Duodenal mucosa (tissue), 2 donors: ENCODE data around the gene MSX2.
A peak's percentile ranks its signal among the peaks of the same experiment; 100 is the strongest.

Experiments
- H3K27ac ChIP-seq: one replicate; pipeline ENCODE4 v1.7.0; 2013; ENCODE audit warnings: low read depth, low read length
- H3K27me3 ChIP-seq, 2 donors: one replicate each; pipeline ENCODE4 v1.7.0; 2013; ENCODE audit warnings: low read length in 2 of 2, control low read depth in 1 of 2; ENCODE audit not compliant: insufficient read depth in 2 of 2, control insufficient read depth in 1 of 2
- H3K36me3 ChIP-seq, 2 donors: one replicate each; pipeline ENCODE4 v1.7.0; 2013; ENCODE audit warnings: low read length in 2 of 2, control low read depth in 1 of 2; ENCODE audit not compliant: insufficient read depth in 2 of 2, control insufficient read depth in 1 of 2
- H3K4me1 ChIP-seq, 2 donors: one replicate each; pipeline ENCODE4 v1.7.0; 2013; ENCODE audit warnings: low read length in 2 of 2, control low read depth in 1 of 2; ENCODE audit not compliant: insufficient read depth in 2 of 2, control insufficient read depth in 1 of 2
- H3K4me3 ChIP-seq, 2 donors: one replicate each; pipeline ENCODE4 v1.7.0; 2013; ENCODE audit warnings: low read length in 2 of 2, low read depth in 1 of 2
- H3K9ac ChIP-seq, 2 donors: one replicate each; pipeline ENCODE4 v1.7.0; 2013; ENCODE audit warnings: low read length in 2 of 2, low read depth in 1 of 2
- H3K9me3 ChIP-seq, 2 donors: one replicate each; pipeline ENCODE4 v1.7.0; 2013; ENCODE audit warnings: low read length in 2 of 2, control low read depth in 1 of 2; ENCODE audit not compliant: control insufficient read depth in 1 of 2

MSX2 gene

GRCh38 chr5:174692982-174693422, 31.4 kb upstream of the MSX2 start:
- peaks cover 45 to 56% of the 10 kb centered on the region in 2 donors for H3K27me3 ChIP-seq
- peak overlapping the region in 1 of 2 donors; percentile 39 for H3K4me3 ChIP-seq

GRCh38 chr5:174693697-174694385, 30.5 kb upstream of the MSX2 start:
- Histone ChIP-seq H3K9ac (no peak overlapping the region), H3K4me3 (no peak overlapping the region), H3K4me1 (peaks cover 9 to 11% of the 10 kb centered on the region in 2 donors), H3K27me3 (peaks cover 37 to 48% of the 10 kb centered on the region in 2 donors), H3K9me3 (no peaks in the 10 kb centered on the region), H3K27ac (no peak overlapping the region), H3K36me3 (no peaks in the 10 kb centered on the region)

More at GRCh38 chr5:174692982-174693422, 31.4 kb upstream of the MSX2 start:
- Histone ChIP-seq H3K9ac (no peak overlapping the region), H3K4me1 (peaks cover 9 to 11% of the 10 kb centered on the region in 2 donors), H3K9me3 (no peaks in the 10 kb centered on the region), H3K27ac (no peak overlapping the region), H3K36me3 (no peaks in the 10 kb centered on the region)

DNA sequence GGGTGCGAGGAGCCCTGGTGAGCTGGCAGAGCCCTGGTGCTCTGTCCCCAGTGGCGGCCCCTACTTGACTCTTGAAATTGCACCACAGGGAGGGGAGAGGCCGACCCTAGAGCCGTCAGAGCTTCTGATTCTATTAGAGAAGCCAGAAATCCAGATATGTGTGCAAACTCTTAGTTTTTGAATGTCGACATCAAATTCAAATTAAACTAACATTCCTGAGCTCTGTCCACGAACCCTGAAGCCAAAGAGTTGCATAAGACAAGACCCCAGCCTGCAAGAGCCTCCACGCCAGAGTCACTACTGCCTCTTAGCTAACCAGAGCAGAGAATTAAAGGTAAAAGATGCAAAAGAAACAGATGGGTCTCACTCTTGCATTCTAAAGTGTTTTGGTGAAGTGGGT, 29.8 kb upstream of the MSX2 start:
- Histone ChIP-seq H3K27me3 (peaks cover 32 to 41% of the 10 kb centered on the region in 2 donors), H3K4me1 (peaks cover 9 to 11% of the 10 kb centered on the region in 2 donors), H3K36me3 (no peaks in the 10 kb centered on the region), H3K4me3 (no peak overlapping the region), H3K9ac (no peak overlapping the region), H3K9me3 (no peaks in the 10 kb centered on the region), H3K27ac (no peak overlapping the region)

DNA sequence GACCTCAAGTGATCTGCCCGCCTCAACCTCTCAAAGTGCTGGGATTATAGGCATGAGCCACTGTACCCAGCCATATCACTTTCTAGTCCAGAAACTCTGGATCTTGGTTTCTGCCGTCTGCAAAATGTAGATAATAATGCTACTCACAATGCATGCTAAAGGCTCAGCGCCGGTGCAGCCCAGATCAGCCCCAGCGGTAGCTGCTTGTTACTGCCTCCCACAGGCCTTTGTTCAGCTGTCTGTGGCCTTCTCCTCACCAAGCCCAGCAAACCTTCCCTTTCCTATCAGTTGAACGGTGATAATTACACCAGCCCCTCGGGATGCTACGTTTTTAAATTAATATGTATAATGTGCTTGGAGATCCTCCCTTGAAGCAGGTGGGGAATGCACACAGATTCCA, 26.2 kb upstream of the MSX2 start:
- Histone ChIP-seq H3K27me3 (peaks cover 11 to 17% of the 10 kb centered on the region in 2 donors), H3K9ac (no peak overlapping the region), H3K4me1 (peaks cover 0 to under 1% of the 10 kb centered on the region in 2 donors)

DNA sequence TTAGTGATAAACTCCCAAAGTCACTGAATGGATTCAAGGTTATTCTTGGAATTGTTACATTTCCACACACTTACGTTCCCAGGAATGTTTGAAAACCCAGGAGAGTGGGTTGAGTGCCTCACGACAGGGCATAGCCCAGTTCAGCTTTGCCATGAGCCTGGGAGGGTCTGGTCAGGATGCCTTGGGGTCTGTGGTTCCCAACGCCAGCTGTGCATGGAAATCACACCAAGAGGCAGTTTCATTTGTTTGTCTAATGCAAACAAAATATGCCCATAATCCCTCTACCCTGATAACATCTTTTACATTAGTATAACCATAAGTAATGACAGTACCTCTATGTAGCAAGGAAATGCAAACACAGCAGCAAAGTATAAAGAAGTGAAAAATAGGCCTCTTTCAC, 25.3 kb upstream of the MSX2 start:
- H3K9ac ChIP-seq = no peak overlapping the region
- H3K36me3 ChIP-seq = no peaks in the 10 kb centered on the region
- H3K27me3 ChIP-seq = peaks cover 8 to 11% of the 10 kb centered on the region in 2 donors
- no peaks in the 10 kb centered on the region for H3K4me1 ChIP-seq
- H3K9me3 ChIP-seq = no peaks in the 10 kb centered on the region
- no peak overlapping the region for H3K4me3 ChIP-seq
- no peak overlapping the region for H3K27ac ChIP-seq

More for the DNA sequence above, 26.2 kb upstream of the MSX2 start:
- Histone ChIP-seq H3K4me3 (no peak overlapping the region), H3K27ac (no peak overlapping the region), H3K9me3 (no peaks in the 10 kb centered on the region), H3K36me3 (no peaks in the 10 kb centered on the region)

DNA sequence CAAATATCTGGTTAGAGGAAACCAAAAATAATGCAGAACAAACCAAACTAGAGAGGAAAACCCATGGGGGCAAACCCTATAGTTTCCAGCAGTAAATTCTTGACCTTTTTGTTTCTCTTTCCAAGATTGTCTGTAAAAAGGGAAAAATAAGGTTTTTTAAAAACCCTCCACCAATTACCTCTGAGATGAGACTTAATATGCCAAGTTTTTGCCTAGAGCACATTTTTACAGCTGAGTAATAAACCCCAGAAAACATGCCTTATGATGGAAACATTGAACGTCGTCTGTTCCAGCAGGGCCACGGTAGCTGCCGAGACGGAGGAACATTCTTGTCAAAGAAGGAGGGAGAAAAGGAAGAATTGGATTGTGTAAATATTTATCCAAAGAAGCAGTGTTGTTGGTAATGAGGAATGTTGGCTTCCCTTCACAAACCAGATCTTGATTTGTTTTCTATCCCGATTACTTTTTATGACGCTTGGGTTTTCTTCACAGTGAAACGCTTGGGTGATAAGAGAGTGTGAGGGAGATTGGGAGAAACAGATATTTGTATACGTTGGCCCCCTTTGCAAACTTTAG, 17.3 kb upstream of the MSX2 start:
- H3K9ac ChIP-seq = no peak overlapping the region
- H3K36me3 ChIP-seq = no peaks in the 10 kb centered on the region
- no peak overlapping the region for H3K4me3 ChIP-seq
- H3K9me3 ChIP-seq = no peaks in the 10 kb centered on the region
- no peaks in the 10 kb centered on the region for H3K4me1 ChIP-seq
- no peak overlapping the region for H3K27ac ChIP-seq
- H3K27me3 ChIP-seq = peaks cover 9 to 20% of the 10 kb centered on the region in 2 donors

- no peak overlapping the region for H3K27ac ChIP-seq
- H3K4me1 ChIP-seq = no peaks in the 10 kb centered on the region
- no peaks in the 10 kb centered on the region for H3K9me3 ChIP-seq
- H3K9ac ChIP-seq = no peak overlapping the region
- H3K27me3 ChIP-seq = peaks cover 10 to 20% of the 10 kb centered on the region in 2 donors
- H3K36me3 ChIP-seq = no peaks in the 10 kb centered on the region
- no peak overlapping the region for H3K4me3 ChIP-seq
These were observed 16.7 kb upstream of the MSX2 start for GRCh38 chr5:174707671-174708070.

GRCh38 chr5:174708476-174709207, 15.7 kb upstream of the MSX2 start:
- Histone ChIP-seq H3K9me3 (no peaks in the 10 kb centered on the region), H3K4me3 (no peak overlapping the region), H3K36me3 (no peaks in the 10 kb centered on the region), H3K27me3 (peaks cover 12 to 23% of the 10 kb centered on the region in 2 donors), H3K27ac (no peak overlapping the region), H3K4me1 (no peaks in the 10 kb centered on the region), H3K9ac (no peak overlapping the region)

DNA sequence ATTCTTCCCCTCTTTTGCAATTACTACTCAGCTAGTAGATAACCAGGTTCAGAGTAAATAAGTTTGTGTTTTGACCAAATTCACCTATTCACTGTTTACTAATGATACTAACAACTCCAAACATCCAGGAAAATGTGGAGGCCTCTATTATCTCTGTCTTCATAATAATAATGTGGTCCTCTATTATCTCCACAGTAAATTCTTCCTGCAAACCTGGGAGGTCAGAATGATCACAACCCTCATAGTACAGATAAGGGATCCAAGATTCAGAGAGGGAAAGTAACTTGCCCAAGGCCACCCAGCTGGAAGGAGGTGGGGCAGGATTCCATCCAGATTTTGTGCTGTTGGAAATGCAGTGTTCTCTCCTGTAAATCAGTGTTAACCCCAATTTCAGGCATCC, 9.6 kb upstream of the MSX2 start:
- Histone ChIP-seq H3K9ac (no peak overlapping the region), H3K36me3 (no peaks in the 10 kb centered on the region), H3K4me3 (no peak overlapping the region), H3K4me1 (no peaks in the 10 kb centered on the region), H3K27ac (no peak overlapping the region), H3K27me3 (peaks cover 34 to 37% of the 10 kb centered on the region in 2 donors), H3K9me3 (no peaks in the 10 kb centered on the region)

- H3K9me3 ChIP-seq = no peaks in the 10 kb centered on the region
- no peak overlapping the region for H3K9ac ChIP-seq
- no peak overlapping the region for H3K27ac ChIP-seq
- H3K27me3 ChIP-seq = peaks cover 44% of the 10 kb centered on the region in 2 donors
- no peaks in the 10 kb centered on the region for H3K4me1 ChIP-seq
- H3K36me3 ChIP-seq = no peaks in the 10 kb centered on the region
- H3K4me3 ChIP-seq = no peak overlapping the region
These were observed 8.6 kb upstream of the MSX2 start for GRCh38 chr5:174715804-174716203.
